ENCODE data around the gene ADCY5.

DNA sequence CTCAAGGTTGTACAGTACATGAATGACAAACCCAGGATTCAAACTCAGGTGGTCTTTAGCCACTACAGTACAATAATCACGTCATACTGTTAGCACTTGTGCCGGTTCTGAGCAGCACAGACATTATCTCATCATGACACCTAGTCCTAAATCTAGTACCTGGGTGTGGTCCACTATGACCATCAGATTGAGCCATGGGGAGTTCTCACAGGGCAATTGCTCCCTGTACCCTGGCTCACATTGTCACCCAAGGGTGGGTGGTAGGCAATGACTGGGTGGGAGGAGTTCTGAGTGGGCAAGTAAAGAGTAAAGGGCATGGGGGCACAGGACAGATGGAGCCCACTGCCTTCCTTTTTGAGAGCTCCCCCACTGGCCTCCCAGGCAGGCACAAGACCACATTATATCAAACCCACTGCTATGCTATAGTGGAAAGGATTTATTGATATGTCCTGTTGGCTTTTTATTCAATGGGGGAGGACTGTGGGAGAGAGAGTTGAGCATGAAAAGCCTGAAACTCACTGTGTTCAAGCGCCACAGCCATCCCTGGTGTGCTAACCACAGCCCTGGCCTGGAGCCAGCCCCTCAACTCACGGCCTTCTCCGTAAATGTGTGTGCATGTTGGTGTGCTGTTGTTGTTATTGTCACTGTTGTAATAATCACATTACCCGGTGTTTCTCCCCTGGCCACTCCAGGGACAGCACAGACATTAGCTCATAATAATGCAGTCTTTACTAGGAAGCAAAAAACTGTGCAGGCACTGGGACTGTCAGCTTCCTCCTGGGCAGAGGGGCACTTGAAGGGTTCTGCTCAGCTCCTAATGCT is 27.3 kb downstream of the ADCY5 start:
- TF ChIP-seq TAF1 (conservative IDR thresholded peaks at IDR 0.05) (no peak), RAD21 (IDR thresholded peaks at IDR 0.05) (no peak), JUND (IDR thresholded peaks at IDR 0.05) (no peak), YY1 (IDR thresholded peaks at IDR 0.05) (no peak), NR2F2 (IDR thresholded peaks at IDR 0.05) (no peak), EGR1 (IDR thresholded peaks at IDR 0.05; ENCODE audit: low read depth in 2 of 2) (no peak), FOXA1 (IDR thresholded peaks at IDR 0.05) (no peak), GABPA (IDR thresholded peaks at IDR 0.05 in 1 of 2, conservative IDR thresholded peaks at IDR 0.05 in 1 of 2) (no peak)
- TF ChIP-seq, protein P1, sequence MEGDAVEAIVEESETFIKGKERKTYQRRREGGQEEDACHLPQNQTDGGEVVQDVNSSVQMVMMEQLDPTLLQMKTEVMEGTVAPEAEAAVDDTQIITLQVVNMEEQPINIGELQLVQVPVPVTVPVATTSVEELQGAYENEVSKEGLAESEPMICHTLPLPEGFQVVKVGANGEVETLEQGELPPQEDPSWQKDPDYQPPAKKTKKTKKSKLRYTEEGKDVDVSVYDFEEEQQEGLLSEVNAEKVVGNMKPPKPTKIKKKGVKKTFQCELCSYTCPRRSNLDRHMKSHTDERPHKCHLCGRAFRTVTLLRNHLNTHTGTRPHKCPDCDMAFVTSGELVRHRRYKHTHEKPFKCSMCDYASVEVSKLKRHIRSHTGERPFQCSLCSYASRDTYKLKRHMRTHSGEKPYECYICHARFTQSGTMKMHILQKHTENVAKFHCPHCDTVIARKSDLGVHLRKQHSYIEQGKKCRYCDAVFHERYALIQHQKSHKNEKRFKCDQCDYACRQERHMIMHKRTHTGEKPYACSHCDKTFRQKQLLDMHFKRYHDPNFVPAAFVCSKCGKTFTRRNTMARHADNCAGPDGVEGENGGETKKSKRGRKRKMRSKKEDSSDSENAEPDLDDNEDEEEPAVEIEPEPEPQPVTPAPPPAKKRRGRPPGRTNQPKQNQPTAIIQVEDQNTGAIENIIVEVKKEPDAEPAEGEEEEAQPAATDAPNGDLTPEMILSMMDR (IDR thresholded peaks at IDR 0.05; ENCODE audit: low read depth, low read length, missing input control): no peak
- TF ChIP-seq, protein P2, sequence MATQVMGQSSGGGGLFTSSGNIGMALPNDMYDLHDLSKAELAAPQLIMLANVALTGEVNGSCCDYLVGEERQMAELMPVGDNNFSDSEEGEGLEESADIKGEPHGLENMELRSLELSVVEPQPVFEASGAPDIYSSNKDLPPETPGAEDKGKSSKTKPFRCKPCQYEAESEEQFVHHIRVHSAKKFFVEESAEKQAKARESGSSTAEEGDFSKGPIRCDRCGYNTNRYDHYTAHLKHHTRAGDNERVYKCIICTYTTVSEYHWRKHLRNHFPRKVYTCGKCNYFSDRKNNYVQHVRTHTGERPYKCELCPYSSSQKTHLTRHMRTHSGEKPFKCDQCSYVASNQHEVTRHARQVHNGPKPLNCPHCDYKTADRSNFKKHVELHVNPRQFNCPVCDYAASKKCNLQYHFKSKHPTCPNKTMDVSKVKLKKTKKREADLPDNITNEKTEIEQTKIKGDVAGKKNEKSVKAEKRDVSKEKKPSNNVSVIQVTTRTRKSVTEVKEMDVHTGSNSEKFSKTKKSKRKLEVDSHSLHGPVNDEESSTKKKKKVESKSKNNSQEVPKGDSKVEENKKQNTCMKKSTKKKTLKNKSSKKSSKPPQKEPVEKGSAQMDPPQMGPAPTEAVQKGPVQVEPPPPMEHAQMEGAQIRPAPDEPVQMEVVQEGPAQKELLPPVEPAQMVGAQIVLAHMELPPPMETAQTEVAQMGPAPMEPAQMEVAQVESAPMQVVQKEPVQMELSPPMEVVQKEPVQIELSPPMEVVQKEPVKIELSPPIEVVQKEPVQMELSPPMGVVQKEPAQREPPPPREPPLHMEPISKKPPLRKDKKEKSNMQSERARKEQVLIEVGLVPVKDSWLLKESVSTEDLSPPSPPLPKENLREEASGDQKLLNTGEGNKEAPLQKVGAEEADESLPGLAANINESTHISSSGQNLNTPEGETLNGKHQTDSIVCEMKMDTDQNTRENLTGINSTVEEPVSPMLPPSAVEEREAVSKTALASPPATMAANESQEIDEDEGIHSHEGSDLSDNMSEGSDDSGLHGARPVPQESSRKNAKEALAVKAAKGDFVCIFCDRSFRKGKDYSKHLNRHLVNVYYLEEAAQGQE (IDR thresholded peaks at IDR 0.05): no peak
- TF ChIP-seq, protein P3, sequence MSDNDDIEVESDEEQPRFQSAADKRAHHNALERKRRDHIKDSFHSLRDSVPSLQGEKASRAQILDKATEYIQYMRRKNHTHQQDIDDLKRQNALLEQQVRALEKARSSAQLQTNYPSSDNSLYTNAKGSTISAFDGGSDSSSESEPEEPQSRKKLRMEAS (IDR thresholded peaks at IDR 0.05): no peak
- TF ChIP-seq, protein P4, sequence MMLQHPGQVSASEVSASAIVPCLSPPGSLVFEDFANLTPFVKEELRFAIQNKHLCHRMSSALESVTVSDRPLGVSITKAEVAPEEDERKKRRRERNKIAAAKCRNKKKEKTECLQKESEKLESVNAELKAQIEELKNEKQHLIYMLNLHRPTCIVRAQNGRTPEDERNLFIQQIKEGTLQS (IDR thresholded peaks at IDR 0.05): no peak

All from liver (tissue), 3 donors.